Astrocyte (in vitro differentiated cells and primary cell): ENCODE results near the gene A4GNT. TPM values are rescaled to one million over a fixed set of nuclear protein-coding genes. Genes with fewer than 3 reads are reported as not detected.

Source experiments
- DNase-seq: peaks from one replicate; pipeline ENCODE4 v3.0.0-alpha.2; 2010; ENCODE audit warnings: low read depth
- FAIRE-seq: peaks from 2 replicates; lab custom pipeline; 2011; peaks lifted over from hg19 to GRCh38; lab: Jason Lieb, UNC
- H2AFZ ChIP-seq: 2 replicates; pipeline ENCODE4 v1.6.0; 2012; ENCODE audit warnings: low read depth, low read length, inconsistent platforms
- H3K27ac ChIP-seq: 2 replicates; pipeline ENCODE4 v1.5.1; 2011; ENCODE audit warnings: low read depth, low read length, inconsistent platforms
- H3K27me3 ChIP-seq: 2 replicates; pipeline ENCODE4 v1.6.0; 2011; ENCODE audit warnings: low read length, inconsistent platforms; ENCODE audit not compliant: insufficient read depth
- H3K36me3 ChIP-seq: 2 replicates; pipeline ENCODE4 v1.5.1; 2011; ENCODE audit warnings: low read length, inconsistent platforms; ENCODE audit not compliant: insufficient read depth
- H3K4me1 ChIP-seq: 2 replicates; pipeline ENCODE4 v1.5.1; 2011; ENCODE audit warnings: low read length, inconsistent platforms; ENCODE audit not compliant: insufficient read depth
- H3K4me2 ChIP-seq: 2 replicates; pipeline ENCODE4 v1.6.0; 2012; ENCODE audit warnings: low read length, inconsistent platforms
- H3K4me3 ChIP-seq: 2 replicates; pipeline ENCODE4 v1.5.1; 2011; ENCODE audit warnings: low read depth, mild to moderate bottlenecking, low read length, inconsistent platforms; ENCODE audit not compliant: insufficient read depth
- H3K79me2 ChIP-seq: 2 replicates; pipeline ENCODE4 v1.6.0; 2012; ENCODE audit warnings: mild to moderate bottlenecking, low read length, inconsistent platforms; ENCODE audit not compliant: insufficient read depth
- H3K9ac ChIP-seq: 2 replicates; pipeline ENCODE4 v1.6.0; 2012; ENCODE audit warnings: mild to moderate bottlenecking, low read length, inconsistent platforms
- H3K9me3 ChIP-seq: 2 replicates; pipeline ENCODE4 v1.5.1; 2012; ENCODE audit warnings: low read depth, mild to moderate bottlenecking, low read length, inconsistent platforms; ENCODE audit not compliant: insufficient read depth
- H4K20me1 ChIP-seq: 2 replicates; pipeline ENCODE4 v1.6.0; 2012; ENCODE audit warnings: low read length, inconsistent platforms; ENCODE audit not compliant: insufficient read depth
- H3K27ac Mint-ChIP-seq: one replicate; pipeline ENCODE4 v1.8.0; 2021; ENCODE audit warnings: mild to moderate bottlenecking, mixed read lengths; ENCODE audit not compliant: unreplicated experiment
- H3K27me3 Mint-ChIP-seq: one replicate; pipeline ENCODE4 v1.8.0; 2021; ENCODE audit warnings: low read depth, mixed read lengths; ENCODE audit not compliant: unreplicated experiment
- H3K36me3 Mint-ChIP-seq: one replicate; pipeline ENCODE4 v1.8.0; 2021; ENCODE audit warnings: low read depth, mixed read lengths; ENCODE audit not compliant: unreplicated experiment
- H3K4me1 Mint-ChIP-seq: one replicate; pipeline ENCODE4 v1.8.0; 2021; ENCODE audit warnings: low read depth, mixed read lengths; ENCODE audit not compliant: unreplicated experiment
- H3K4me3 Mint-ChIP-seq: one replicate; pipeline ENCODE4 v1.8.0; 2021; ENCODE audit warnings: mild to moderate bottlenecking, moderate library complexity, mixed read lengths; ENCODE audit not compliant: unreplicated experiment
- H3K9me3 Mint-ChIP-seq: one replicate; pipeline ENCODE4 v1.8.0; 2021; ENCODE audit warnings: mild to moderate bottlenecking, mixed read lengths; ENCODE audit not compliant: unreplicated experiment
- EZH2 ChIP-seq: IDR thresholded peaks from 2 replicates; pipeline ENCODE4 v1.6.1; 2012; ENCODE audit warnings: mild to moderate bottlenecking, low read length, inconsistent platforms; ENCODE audit not compliant: insufficient read depth
- total RNA-seq: library from RNA; stranded (reverse); gene quantifications from 2 replicates; pipeline ENCODE4 v1.2.1, GENCODE V29; 2021
- TF ChIP-seq, protein P1 (sequence below): IDR thresholded peaks from 2 replicates; pipeline ENCODE4 v1.5.1; 2011; ENCODE audit warnings: low read depth, mild to moderate bottlenecking, inconsistent platforms, low read length, moderate library complexity; ENCODE audit not compliant: insufficient read depth

A4GNT gene
- total RNA-seq, 1 donor from 2014 or later, result not detected

DNA sequence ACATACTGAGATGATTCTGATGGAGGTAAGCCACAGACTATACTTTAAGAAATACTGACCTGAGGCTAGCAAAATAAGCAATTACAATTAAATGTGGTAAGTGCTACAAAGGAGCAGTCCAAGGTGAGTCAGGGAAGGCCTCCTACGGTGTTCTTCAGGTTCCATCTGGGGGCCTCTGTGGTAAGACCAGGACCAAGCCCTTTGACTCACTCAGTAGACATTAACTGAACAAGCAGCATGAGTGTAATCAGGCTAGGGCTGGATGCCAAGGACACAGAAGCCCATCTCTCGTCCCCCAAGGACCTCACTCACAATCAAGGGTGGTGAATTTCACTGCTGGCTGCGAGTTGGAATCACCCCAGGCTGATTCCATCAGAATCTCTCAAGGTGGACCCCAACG, 54.1 kb downstream of the A4GNT start:
- Histone ChIP-seq H4K20me1 (peaks cover 4% of the 10 kb centered on the region), H3K4me3 (no peak overlapping the region), H3K27me3 (no peaks in the 10 kb centered on the region), H3K79me2 (no peaks in the 10 kb centered on the region), H3K9ac (peak overlapping the region; percentile 9), H3K4me2 (peak overlapping the region; percentile 24), H3K4me1 (peaks cover 58% of the 10 kb centered on the region), H3K9me3 (no peaks in the 10 kb centered on the region), H3K27ac (peak overlapping the region; percentile 92), H3K36me3 (peaks cover 4% of the 10 kb centered on the region), H2AFZ (no peak overlapping the region)
- no peak for FAIRE-seq
- H3K36me3 Mint-ChIP-seq, result peaks cover 36% of the 10 kb centered on the region
- peaks cover 4% of the 10 kb centered on the region for H3K9me3 Mint-ChIP-seq
- peak; percentile 66 for DNase-seq
- no peak overlapping the region for H3K4me3 Mint-ChIP-seq
- TF ChIP-seq, protein P1, sequence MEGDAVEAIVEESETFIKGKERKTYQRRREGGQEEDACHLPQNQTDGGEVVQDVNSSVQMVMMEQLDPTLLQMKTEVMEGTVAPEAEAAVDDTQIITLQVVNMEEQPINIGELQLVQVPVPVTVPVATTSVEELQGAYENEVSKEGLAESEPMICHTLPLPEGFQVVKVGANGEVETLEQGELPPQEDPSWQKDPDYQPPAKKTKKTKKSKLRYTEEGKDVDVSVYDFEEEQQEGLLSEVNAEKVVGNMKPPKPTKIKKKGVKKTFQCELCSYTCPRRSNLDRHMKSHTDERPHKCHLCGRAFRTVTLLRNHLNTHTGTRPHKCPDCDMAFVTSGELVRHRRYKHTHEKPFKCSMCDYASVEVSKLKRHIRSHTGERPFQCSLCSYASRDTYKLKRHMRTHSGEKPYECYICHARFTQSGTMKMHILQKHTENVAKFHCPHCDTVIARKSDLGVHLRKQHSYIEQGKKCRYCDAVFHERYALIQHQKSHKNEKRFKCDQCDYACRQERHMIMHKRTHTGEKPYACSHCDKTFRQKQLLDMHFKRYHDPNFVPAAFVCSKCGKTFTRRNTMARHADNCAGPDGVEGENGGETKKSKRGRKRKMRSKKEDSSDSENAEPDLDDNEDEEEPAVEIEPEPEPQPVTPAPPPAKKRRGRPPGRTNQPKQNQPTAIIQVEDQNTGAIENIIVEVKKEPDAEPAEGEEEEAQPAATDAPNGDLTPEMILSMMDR, result no peak
- TF ChIP-seq EZH2, result no peak
- H3K27ac Mint-ChIP-seq, result peak overlapping the region; percentile 71
- H3K4me1 Mint-ChIP-seq, result peaks cover 49% of the 10 kb centered on the region
- H3K27me3 Mint-ChIP-seq, result no peaks in the 10 kb centered on the region

Other genes with a start within 250 kb of the A4GNT start
- gene CLDN18, start 122.2 kb downstream of the A4GNT start, total RNA-seq, result not detected in 2 replicates
- gene DZIP1L, start 16.8 kb downstream of the A4GNT start, total RNA-seq, result 19.0 and 19.8 TPM in 2 replicates
- gene DBR1, start 42.5 kb upstream of the A4GNT start, total RNA-seq, result 14.8 and 14.9 TPM in 2 replicates
- 33.2 and 36.5 TPM in 2 replicates for gene ARMC8, start 54.9 kb upstream of the A4GNT start, total RNA-seq
- gene NME9, start 197.5 kb upstream of the A4GNT start, total RNA-seq, result 0.54 and 0.62 TPM in 2 replicates
- gene MRAS, start 216.2 kb upstream of the A4GNT start, total RNA-seq, result 55.4 and 81.8 TPM in 2 replicates